GM19099 (cell line): ENCODE results near the gene KCTD11.
A peak's percentile ranks its signal among the peaks of the same experiment; 100 is the strongest.

Experiments
- POLR2A ChIP-seq: IDR thresholded peaks from 3 replicates; pipeline ENCODE4 v1.6.1; 2011; ENCODE audit warnings: low read depth; ENCODE audit not compliant: insufficient read length; ENCODE audit errors: extremely low read depth

The KCTD11 gene

GRCh38 chr17:7374353-7374752, 22.4 kb downstream of the KCTD11 start:
- no peak for TF ChIP-seq POLR2A

GRCh38 chr17:7379134-7379533, 27.2 kb downstream of the KCTD11 start:
- TF ChIP-seq POLR2A = no peak

- no peak for TF ChIP-seq POLR2A
Measured at GRCh38 chr17:7380321-7380720, 28.4 kb downstream of the KCTD11 start.

GRCh38 chr17:7380855-7381683, 29.1 kb downstream of the KCTD11 start, which contains the start of gene TNK1:
TSS of gene TNK1 (plus strand) at chr17:7381089. CDS start at chr17:7382927, 1,838 bp downstream.
- no peak for TF ChIP-seq POLR2A

GRCh38 chr17:7382901-7383300, 30.9 kb downstream of the KCTD11 start:
- TF ChIP-seq POLR2A = no peak

- no peak for TF ChIP-seq POLR2A
Measured at GRCh38 chr17:7383371-7383741, 31.4 kb downstream of the KCTD11 start.

- peak; percentile 36 for TF ChIP-seq POLR2A
Measured at GRCh38 chr17:7383742-7384488, 32.0 kb downstream of the KCTD11 start.

GRCh38 chr17:7384489-7385081, 32.6 kb downstream of the KCTD11 start:
- TF ChIP-seq POLR2A = no peak

- no peak for TF ChIP-seq POLR2A
Measured at GRCh38 chr17:7388856-7389255, 36.9 kb downstream of the KCTD11 start.

GRCh38 chr17:7389924-7390910, 38.3 kb downstream of the KCTD11 start:
- TF ChIP-seq POLR2A = no peak

- no peak for TF ChIP-seq POLR2A
Measured at GRCh38 chr17:7391307-7391706, 39.3 kb downstream of the KCTD11 start.

GRCh38 chr17:7392696-7393612, 41.0 kb downstream of the KCTD11 start:
- TF ChIP-seq POLR2A = no peak
